ENCODE data around the gene TET1. TPM values are rescaled to one million over a fixed set of nuclear protein-coding genes. Genes with fewer than 3 reads are reported as not detected.

TET1 gene
- total and polyA plus RNA-seq, 8 donors: 1.5 to 20.7 (median 15.7) TPM

- DNase-seq (no peak), ATAC-seq (no peak)
- H3K36me3 ChIP-seq: no peaks in the 10 kb centered on the region
- no peaks in the 10 kb centered on the region for H3K9me3 ChIP-seq
- TF ChIP-seq CTCF (IDR thresholded peaks at IDR 0.05): no peak
- no peaks in the 10 kb centered on the region for H3K4me1 ChIP-seq
- no peak overlapping the region for H3K4me3 ChIP-seq
- no peaks in the 10 kb centered on the region for H3K27me3 ChIP-seq
- no peak overlapping the region for H3K27ac ChIP-seq
- intact Hi-C loops (cut with DNase I): no loop called here
Measured at GRCh38 chr10:68665841-68666240, 105.7 kb downstream of the TET1 start.

DNA sequence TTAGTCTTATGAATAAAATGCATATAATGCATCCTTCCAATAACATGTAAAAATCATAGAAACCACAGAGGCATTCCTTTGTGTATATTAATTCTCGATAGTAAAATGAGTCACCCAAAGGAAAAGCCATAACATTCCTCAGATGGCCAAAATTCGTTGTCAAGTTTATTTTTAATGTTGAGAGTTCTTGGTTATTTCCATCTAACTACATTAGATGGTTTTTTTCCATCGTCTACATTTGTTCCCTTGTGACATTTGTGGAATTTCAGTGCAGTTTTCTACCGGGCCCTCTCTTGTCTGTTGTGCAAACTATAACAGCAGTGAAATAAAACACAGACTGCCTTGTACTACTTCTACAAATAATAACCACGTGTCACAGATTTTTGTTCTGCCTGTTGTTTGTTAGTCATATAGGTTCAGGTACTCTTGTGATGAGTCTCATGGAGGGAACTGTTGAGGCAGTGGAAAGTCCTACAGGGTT, 106.2 kb downstream of the TET1 start:
- Histone ChIP-seq H3K4me3 (no peak overlapping the region), H3K27ac (no peak overlapping the region), H3K36me3 (no peaks in the 10 kb centered on the region), H3K27me3 (no peaks in the 10 kb centered on the region), H3K4me1 (no peaks in the 10 kb centered on the region), H3K9me3 (no peaks in the 10 kb centered on the region)
- DNase-seq (no peak), ATAC-seq (no peak)
- intact Hi-C loops (cut with DNase I): no loop called here
- no peak for TF ChIP-seq CTCF (IDR thresholded peaks at IDR 0.05)

- Histone ChIP-seq H3K36me3 (no peaks in the 10 kb centered on the region), H3K27ac (no peak overlapping the region), H3K27me3 (no peaks in the 10 kb centered on the region), H3K4me1 (no peaks in the 10 kb centered on the region), H3K4me3 (no peak overlapping the region), H3K9me3 (no peaks in the 10 kb centered on the region)
- no peak for TF ChIP-seq CTCF (IDR thresholded peaks at IDR 0.05)
- intact Hi-C loops (cut with DNase I): no loop called here
- no peak for ATAC-seq
- DNase-seq: no peak
Measured at GRCh38 chr10:68668231-68668630, 108.1 kb downstream of the TET1 start.

- DNase-seq (no peak), ATAC-seq (no peak)
- no peaks in the 10 kb centered on the region for H3K9me3 ChIP-seq
- H3K27me3 ChIP-seq: no peaks in the 10 kb centered on the region
- TF ChIP-seq CTCF (IDR thresholded peaks at IDR 0.05): no peak
- intact Hi-C loops (cut with DNase I): no loop called here
- H3K4me3 ChIP-seq: no peak overlapping the region
- no peak overlapping the region for H3K27ac ChIP-seq
- H3K36me3 ChIP-seq: no peaks in the 10 kb centered on the region
- no peaks in the 10 kb centered on the region for H3K4me1 ChIP-seq
Measured at GRCh38 chr10:68668972-68669371, 108.8 kb downstream of the TET1 start.

- TF ChIP-seq CTCF (IDR thresholded peaks at IDR 0.05): no peak
- H3K9me3 ChIP-seq: no peaks in the 10 kb centered on the region
- no peak overlapping the region for H3K4me3 ChIP-seq
- intact Hi-C loops (cut with DNase I): no loop called here
- DNase-seq (no peak), ATAC-seq (no peak)
- no peak overlapping the region for H3K27ac ChIP-seq
- H3K36me3 ChIP-seq: peaks cover 0 to 11% of the 10 kb centered on the region in 2 donors
- H3K27me3 ChIP-seq: no peaks in the 10 kb centered on the region
- no peaks in the 10 kb centered on the region for H3K4me1 ChIP-seq
Measured at GRCh38 chr10:68684413-68684812, 124.3 kb downstream of the TET1 start.
